ENCODE measurements around the gene DUSP12.
"Not testable (repeated sequence)": the region's sequence is repeated elsewhere in the genome, so short reads cannot be mapped to it uniquely, and the experiment has no call there.

The DUSP12 gene

DNA sequence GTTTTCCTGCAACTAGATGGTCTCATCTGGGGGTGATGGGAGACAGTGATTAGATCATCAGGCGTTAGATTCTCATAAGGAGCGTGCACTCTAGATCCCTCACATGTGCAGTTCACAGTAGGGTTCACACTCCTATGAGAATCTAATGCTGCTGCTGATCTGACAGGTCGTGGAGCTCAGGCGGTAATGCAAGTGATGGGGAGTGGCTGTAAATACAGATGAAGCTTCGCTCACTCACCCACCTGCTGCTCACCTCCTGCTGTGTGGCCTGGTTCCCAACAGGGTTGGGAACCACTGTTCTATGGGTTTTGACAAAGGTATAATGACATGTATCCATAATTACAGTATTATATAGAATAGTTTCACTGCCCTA lies 20.1 kb downstream of the DUSP12 start:
- not testable (repeated sequence) for H3K4me1 ChIP-seq (ENCODE audit: control insufficient read depth in 1 of 2, insufficient read depth in 2 of 2, low read length in 2 of 2)

DNA sequence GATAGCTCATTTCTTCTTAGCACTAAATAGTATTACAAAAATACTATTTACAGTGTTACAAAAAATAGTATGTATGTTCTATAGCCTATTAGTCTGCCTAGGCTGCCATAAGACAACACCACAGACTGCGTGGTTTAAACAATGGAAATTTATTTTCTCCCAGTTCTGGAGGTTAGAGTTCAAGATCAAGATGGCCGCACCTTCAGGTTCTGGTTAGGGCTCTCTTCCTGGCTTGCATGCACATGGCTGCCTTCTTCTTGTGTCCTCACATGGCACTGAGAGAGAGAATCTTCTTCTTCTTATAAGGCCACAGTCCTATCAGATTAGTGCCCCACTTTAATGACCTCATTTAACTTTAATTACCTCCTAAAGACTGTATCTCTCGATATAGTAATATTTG lies 20.7 kb downstream of the DUSP12 start:
- H3K9me3 ChIP-seq (ENCODE audit: insufficient read depth, low read depth, low read length) = peaks cover 3% of the 10 kb centered on the region
- no peak overlapping the region for H2AK5ac ChIP-seq (ENCODE audit: low read length)
- no peak overlapping the region for H4K12ac ChIP-seq (ENCODE audit: low read depth, low read length)
- H4K91ac ChIP-seq (ENCODE audit: low read depth, low read length) = no peak overlapping the region
- no peak overlapping the region for H3K14ac ChIP-seq (ENCODE audit: low read length)
- H3K79me1 ChIP-seq (ENCODE audit: low read length) = peaks cover 5% of the 10 kb centered on the region
- no peak for DNase-seq
- H3K18ac ChIP-seq (ENCODE audit: low read length) = no peak overlapping the region
- H3K79me2 ChIP-seq (ENCODE audit: control insufficient read depth, insufficient read depth, low read length, poor library complexity) = peaks cover 4% of the 10 kb centered on the region
- no peak overlapping the region for H2BK12ac ChIP-seq (ENCODE audit: low read length)
- H3K23ac ChIP-seq (ENCODE audit: low read length) = no peak overlapping the region
- no peak overlapping the region for H4K8ac ChIP-seq (ENCODE audit: low read depth, low read length)
- H3K4me1 ChIP-seq (ENCODE audit: control insufficient read depth in 1 of 2, insufficient read depth in 2 of 2, low read length in 2 of 2) = peaks cover 0 to 1% of the 10 kb centered on the region in 2 experiments
- no peak overlapping the region for H2BK5ac ChIP-seq (ENCODE audit: low read depth, low read length, poor library complexity)
- WGBS (ENCODE audit: extremely low coverage, insufficient coverage, insufficient read length) = no CpG with 5 or more reads among the region's 3 CpGs
- H3K27me3 ChIP-seq (ENCODE audit: insufficient read depth, low read length) = no peaks in the 10 kb centered on the region
- H3K27ac ChIP-seq (ENCODE audit: low read depth, low read length) = no peak overlapping the region
- no peak overlapping the region for H2BK120ac ChIP-seq (ENCODE audit: insufficient read depth, low read length, poor library complexity)
- H3K4me3 ChIP-seq (ENCODE audit: low read depth, low read length) = no peak overlapping the region
- no peak overlapping the region for H3K4ac ChIP-seq (ENCODE audit: low read depth, low read length)
- no peaks in the 10 kb centered on the region for H3K36me3 ChIP-seq (ENCODE audit: control insufficient read depth in 1 of 2, insufficient read depth in 2 of 2, low read length in 2 of 2)
- no peak overlapping the region for H3K9ac ChIP-seq (ENCODE audit: low read length)
- no peak overlapping the region for H3K4me2 ChIP-seq (ENCODE audit: low read length)
- H2AFZ ChIP-seq (ENCODE audit: insufficient read depth, low read length, poor library complexity) = no peak overlapping the region

More for the DNA sequence above, 20.1 kb downstream of the DUSP12 start:
- H2AK5ac ChIP-seq (ENCODE audit: low read length); H4K8ac ChIP-seq (ENCODE audit: low read depth, low read length); H2BK120ac ChIP-seq (ENCODE audit: insufficient read depth, low read length, poor library complexity); H3K27ac ChIP-seq (ENCODE audit: low read depth, low read length); H2AFZ ChIP-seq (ENCODE audit: insufficient read depth, low read length, poor library complexity); H3K4me2 ChIP-seq (ENCODE audit: low read length); H3K18ac ChIP-seq (ENCODE audit: low read length); H3K14ac ChIP-seq (ENCODE audit: low read length); H3K9ac ChIP-seq (ENCODE audit: low read length); H3K36me3 ChIP-seq (ENCODE audit: control insufficient read depth in 1 of 2, insufficient read depth in 2 of 2, low read length in 2 of 2); H3K23ac ChIP-seq (ENCODE audit: low read length); H3K27me3 ChIP-seq (ENCODE audit: insufficient read depth, low read length); H2BK12ac ChIP-seq (ENCODE audit: low read length); H2BK5ac ChIP-seq (ENCODE audit: low read depth, low read length, poor library complexity); DNase-seq; H3K4ac ChIP-seq (ENCODE audit: low read depth, low read length); H3K9me3 ChIP-seq (ENCODE audit: insufficient read depth, low read depth, low read length); H3K79me1 ChIP-seq (ENCODE audit: low read length); H4K91ac ChIP-seq (ENCODE audit: low read depth, low read length); H3K79me2 ChIP-seq (ENCODE audit: control insufficient read depth, insufficient read depth, low read length, poor library complexity); H4K12ac ChIP-seq (ENCODE audit: low read depth, low read length); H3K4me3 ChIP-seq (ENCODE audit: low read depth, low read length): not testable (repeated sequence)
- no CpG with 5 or more reads among the region's 5 CpGs for WGBS (ENCODE audit: extremely low coverage, insufficient coverage, insufficient read length)

DNA sequence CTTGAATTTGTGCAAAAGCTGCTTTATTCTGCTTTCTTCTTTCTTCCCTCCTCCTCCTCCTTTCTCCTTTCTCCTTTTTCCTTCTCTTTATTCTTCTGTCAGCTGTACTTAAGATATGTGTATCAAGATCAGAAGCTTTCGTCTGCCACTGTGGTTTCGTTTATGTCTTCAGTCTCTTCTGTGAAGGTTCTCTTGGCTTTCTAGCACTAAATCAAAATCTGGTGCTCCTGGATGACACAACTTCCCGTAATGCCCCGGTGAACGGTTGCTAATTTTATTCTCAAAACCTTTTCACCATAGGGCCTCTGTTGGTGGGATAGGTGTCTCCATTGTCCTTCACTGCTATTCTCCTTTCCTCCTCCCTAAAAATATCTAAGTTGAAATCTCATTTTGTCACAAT lies 21.6 kb downstream of the DUSP12 start:
- H3K4me3 ChIP-seq (ENCODE audit: low read depth, low read length) = no peak overlapping the region
- H4K12ac ChIP-seq (ENCODE audit: low read depth, low read length) = no peak overlapping the region
- DNase-seq = no peak
- H3K4me2 ChIP-seq (ENCODE audit: low read length) = no peak overlapping the region
- no peak overlapping the region for H3K18ac ChIP-seq (ENCODE audit: low read length)
- no peak overlapping the region for H2BK120ac ChIP-seq (ENCODE audit: insufficient read depth, low read length, poor library complexity)
- H3K79me2 ChIP-seq (ENCODE audit: control insufficient read depth, insufficient read depth, low read length, poor library complexity) = peaks cover 3% of the 10 kb centered on the region
- no peak overlapping the region for H4K8ac ChIP-seq (ENCODE audit: low read depth, low read length)
- no peak overlapping the region for H2AK5ac ChIP-seq (ENCODE audit: low read length)
- no peak overlapping the region for H3K14ac ChIP-seq (ENCODE audit: low read length)
- no peak overlapping the region for H3K4ac ChIP-seq (ENCODE audit: low read depth, low read length)
- H3K9me3 ChIP-seq (ENCODE audit: insufficient read depth, low read depth, low read length) = peaks cover 4% of the 10 kb centered on the region
- H3K9ac ChIP-seq (ENCODE audit: low read length) = no peak overlapping the region
- no peak overlapping the region for H2BK12ac ChIP-seq (ENCODE audit: low read length)
- no CpG with 5 or more reads among the region's 5 CpGs for WGBS (ENCODE audit: extremely low coverage, insufficient coverage, insufficient read length)
- H3K36me3 ChIP-seq (ENCODE audit: control insufficient read depth in 1 of 2, insufficient read depth in 2 of 2, low read length in 2 of 2) = no peaks in the 10 kb centered on the region
- H3K4me1 ChIP-seq (ENCODE audit: control insufficient read depth in 1 of 2, insufficient read depth in 2 of 2, low read length in 2 of 2) = peaks cover 0 to 1% of the 10 kb centered on the region in 2 experiments
- no peak overlapping the region for H3K27ac ChIP-seq (ENCODE audit: low read depth, low read length)
- no peaks in the 10 kb centered on the region for H3K27me3 ChIP-seq (ENCODE audit: insufficient read depth, low read length)
- H2AFZ ChIP-seq (ENCODE audit: insufficient read depth, low read length, poor library complexity) = no peak overlapping the region
- H3K23ac ChIP-seq (ENCODE audit: low read length) = no peak overlapping the region
- no peak overlapping the region for H4K91ac ChIP-seq (ENCODE audit: low read depth, low read length)
- peaks cover 4% of the 10 kb centered on the region for H3K79me1 ChIP-seq (ENCODE audit: low read length)
- no peak overlapping the region for H2BK5ac ChIP-seq (ENCODE audit: low read depth, low read length, poor library complexity)

DNA sequence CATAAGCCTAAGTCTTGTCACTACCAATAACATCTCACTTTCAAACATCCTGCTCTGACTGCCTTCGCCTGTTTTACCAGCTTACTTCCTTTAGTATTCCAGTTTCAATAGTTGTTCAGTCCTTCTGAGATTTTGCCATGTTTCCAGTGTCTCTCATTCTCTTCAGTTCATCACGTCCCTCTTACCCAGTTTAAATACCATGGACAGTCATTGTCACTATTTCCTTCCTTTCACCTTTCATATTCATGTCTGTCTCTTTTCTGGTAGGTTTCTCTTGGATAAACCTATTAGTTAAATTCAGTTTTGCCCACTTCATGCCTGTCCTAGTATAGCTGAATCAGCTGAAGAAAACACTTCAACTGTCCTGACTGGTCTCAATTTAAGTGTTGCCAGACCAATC lies 22.4 kb downstream of the DUSP12 start:
- Histone ChIP-seq H3K14ac (ENCODE audit: low read length) (no peak overlapping the region), H2AK5ac (ENCODE audit: low read length) (no peak overlapping the region), H3K79me2 (ENCODE audit: control insufficient read depth, insufficient read depth, low read length, poor library complexity) (no peaks in the 10 kb centered on the region), H2BK120ac (ENCODE audit: insufficient read depth, low read length, poor library complexity) (no peak overlapping the region), H3K23ac (ENCODE audit: low read length) (no peak overlapping the region), H3K4me2 (ENCODE audit: low read length) (no peak overlapping the region), H3K18ac (ENCODE audit: low read length) (no peak overlapping the region), H3K9me3 (ENCODE audit: insufficient read depth, low read depth, low read length) (peaks cover 4% of the 10 kb centered on the region), H3K27me3 (ENCODE audit: insufficient read depth, low read length) (no peaks in the 10 kb centered on the region), H2BK5ac (ENCODE audit: low read depth, low read length, poor library complexity) (no peak overlapping the region), H4K12ac (ENCODE audit: low read depth, low read length) (no peak overlapping the region), H2BK12ac (ENCODE audit: low read length) (no peak overlapping the region), H3K9ac (ENCODE audit: low read length) (no peak overlapping the region), H3K27ac (ENCODE audit: low read depth, low read length) (no peak overlapping the region), H3K4me3 (ENCODE audit: low read depth, low read length) (no peak overlapping the region), H4K91ac (ENCODE audit: low read depth, low read length) (no peak overlapping the region), H2AFZ (ENCODE audit: insufficient read depth, low read length, poor library complexity) (no peak overlapping the region), H3K79me1 (ENCODE audit: low read length) (no peaks in the 10 kb centered on the region), H4K8ac (ENCODE audit: low read depth, low read length) (no peak overlapping the region), H3K4me1 (ENCODE audit: control insufficient read depth in 1 of 2, insufficient read depth in 2 of 2, low read length in 2 of 2) (no peaks in the 10 kb centered on the region), H3K36me3 (ENCODE audit: control insufficient read depth in 1 of 2, insufficient read depth in 2 of 2, low read length in 2 of 2) (no peaks in the 10 kb centered on the region), H3K4ac (ENCODE audit: low read depth, low read length) (no peak overlapping the region)
- WGBS (ENCODE audit: extremely low coverage, insufficient coverage, insufficient read length) = no CpG with 5 or more reads among the region's 2 CpGs
- DNase-seq = no peak
